ENCODE data around the gene MTMR1.

Gene MTMR1

DNA sequence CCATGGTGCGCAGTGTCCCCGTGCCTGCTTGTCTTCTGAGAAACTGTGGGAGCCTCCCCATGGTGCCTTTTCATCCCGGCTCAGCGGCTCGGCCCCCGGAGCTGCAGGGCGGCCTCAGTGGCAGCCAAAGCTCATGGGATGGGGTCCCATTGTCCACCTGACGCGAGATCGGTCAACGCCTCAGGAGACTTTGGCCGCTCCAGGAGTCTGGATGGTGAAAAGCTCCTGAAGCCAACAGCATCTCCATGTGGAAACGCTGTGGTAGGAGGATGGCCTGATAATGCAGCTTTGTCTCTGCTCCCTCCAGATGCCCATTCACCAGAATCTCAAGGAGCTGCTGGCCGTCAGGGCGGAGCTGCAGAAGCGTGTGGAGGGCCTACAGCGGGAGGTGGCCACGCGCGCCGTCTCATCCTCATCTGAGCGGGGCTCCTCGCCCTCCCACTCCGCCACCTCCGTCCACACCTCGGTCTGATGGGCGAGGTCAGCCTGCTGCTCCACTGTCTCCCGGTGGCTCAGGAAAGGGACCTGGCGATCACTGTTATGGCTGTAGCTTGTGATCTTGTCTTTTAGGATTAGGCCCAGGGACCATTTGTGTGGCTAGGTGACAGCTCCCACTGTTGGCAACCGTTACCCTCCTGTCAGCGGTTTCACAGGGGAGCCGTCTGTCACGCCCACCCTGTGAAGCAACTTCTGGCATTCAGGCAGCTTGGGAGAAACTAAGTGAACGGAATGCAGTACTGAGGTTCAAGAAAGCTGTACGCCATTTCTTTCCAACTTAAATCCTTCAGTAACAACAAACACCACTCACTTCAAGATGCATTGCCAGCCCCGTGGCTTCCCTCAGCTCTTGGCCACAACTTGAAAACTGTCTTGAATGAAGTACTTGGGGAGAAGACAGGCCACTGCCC is 69.3 kb downstream of the MTMR1 start:
- no peak for DNase-seq (ENCODE audit: low read depth in 2 of 2)

DNA sequence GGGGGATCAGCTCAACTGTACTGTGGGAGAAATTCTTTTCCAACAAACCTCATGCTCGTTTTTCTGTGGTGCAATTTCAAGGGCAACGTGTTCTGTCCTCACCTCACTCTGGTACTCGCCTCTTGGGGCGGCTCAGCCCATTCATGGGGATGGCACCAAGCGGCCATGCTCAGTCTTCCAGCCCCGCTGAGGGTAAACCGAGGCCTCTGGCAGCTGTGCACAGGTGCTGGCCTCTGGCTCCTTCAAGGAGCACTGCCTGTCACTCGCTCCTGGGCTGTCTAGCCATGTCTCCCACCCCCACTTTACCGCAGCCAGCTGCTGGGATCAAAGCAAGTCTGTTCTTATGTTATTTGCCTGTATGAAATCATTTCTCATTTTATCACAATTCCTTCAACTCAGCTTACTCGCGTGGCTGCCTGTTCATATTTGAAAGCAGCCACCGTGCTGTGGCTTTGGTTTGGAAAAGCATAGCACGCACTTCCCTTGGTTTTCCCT is 70.2 kb downstream of the MTMR1 start:
- DNase-seq (ENCODE audit: low read depth in 2 of 2) = no peak

DNA sequence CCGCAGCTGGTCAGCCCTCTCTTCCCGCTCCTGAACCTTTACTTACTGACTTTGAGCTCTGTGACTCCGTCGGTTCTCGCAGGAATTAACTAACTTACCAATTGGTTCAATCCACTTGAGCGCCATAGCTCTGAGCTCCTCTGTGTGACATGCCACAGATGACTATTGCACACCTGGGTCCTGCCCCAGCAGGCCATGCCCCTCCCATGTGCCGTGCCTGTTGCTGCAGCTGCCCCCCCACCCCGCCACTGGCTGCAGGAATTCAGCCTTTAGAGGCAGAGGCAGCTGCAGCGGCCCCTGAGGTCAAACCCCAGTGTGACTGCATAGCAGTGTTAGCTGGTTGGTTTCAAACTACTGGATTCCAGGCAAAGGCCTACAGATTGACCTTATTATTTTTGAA is 70.6 kb downstream of the MTMR1 start:
- DNase-seq (ENCODE audit: low read depth in 2 of 2) = no peak

DNA sequence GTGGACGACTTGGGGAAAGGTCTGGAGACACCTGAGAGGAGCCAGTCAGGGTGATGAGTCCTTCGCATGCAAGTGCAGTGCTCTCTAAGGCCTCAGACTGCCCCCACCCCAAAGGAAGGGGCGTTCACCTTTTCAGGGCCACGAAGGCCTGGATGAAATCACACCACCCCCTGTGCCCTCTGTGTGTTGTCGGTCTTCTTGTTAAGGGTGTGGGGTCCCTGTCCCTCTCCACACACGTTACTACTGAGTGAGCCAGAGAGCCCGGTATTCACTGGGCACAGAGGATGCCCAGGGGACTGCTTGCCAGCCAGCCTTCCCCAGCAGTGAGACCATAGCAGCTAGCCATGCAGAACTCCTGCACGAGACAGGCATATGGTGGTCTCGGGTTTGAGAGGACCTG is 72.0 kb downstream of the MTMR1 start:
- no peak for DNase-seq (ENCODE audit: low read depth in 2 of 2)

DNA sequence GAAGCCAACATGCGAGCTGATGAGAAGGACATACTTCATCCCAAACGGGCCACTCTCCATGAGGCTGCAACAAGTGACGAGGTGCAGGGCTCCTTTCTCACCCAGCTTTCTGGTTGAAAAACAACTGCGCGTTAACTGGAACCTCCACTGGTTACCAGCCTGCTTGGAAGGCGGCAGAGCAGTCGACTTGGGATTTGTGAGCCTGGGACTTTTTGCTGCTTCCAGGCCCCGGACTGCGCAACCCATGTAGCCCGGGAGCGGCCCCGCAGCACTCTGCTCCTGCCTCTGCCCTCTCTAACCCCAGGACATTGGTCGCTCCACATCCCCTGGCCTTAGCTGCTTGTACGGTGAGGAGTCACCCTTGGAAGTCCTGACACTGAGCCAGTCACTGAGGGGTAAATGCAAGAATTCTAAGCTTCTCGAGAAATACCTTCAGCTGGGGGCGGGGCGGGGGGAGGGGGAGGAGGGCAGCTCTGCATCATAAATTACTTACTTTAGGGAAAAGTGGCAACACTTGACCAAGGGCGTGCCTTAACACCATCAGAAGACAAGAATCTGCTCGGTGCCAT is 72.7 kb downstream of the MTMR1 start:
- no peak for DNase-seq (ENCODE audit: low read depth in 2 of 2)

DNA sequence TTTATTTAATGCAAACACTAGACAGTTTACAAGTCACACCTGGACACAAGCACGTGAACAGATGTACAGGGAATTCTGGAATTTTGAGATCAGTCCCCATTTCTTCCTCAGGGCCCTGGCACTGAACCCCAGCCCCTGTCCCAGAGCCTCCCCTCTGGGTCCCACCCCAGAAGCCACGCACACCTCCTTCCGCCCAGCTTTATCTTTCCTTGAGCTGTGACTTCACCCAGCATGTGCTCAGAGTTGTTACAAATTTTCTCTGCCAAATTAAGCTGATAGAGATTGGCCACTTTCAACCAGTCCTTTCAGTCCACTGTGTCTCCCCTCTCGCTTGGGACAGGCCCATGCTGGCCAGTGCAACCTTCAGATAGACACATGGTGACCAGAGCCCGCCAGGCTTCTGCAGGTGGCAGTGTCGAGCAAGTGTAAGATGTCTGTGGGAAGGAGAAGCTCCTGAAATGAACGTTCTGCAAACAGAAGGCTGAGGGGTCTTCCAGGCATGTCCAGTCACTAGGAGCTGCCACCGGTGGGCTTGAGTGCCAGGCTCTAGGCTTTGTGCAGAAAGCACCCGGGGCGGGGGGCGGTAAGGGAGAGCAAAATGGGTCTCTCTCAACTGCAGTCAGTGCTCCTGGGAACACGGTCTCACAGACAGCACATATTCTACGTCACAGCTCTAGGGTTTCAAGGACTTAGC is 73.3 kb downstream of the MTMR1 start:
- no peak for DNase-seq (ENCODE audit: low read depth in 2 of 2)

DNA sequence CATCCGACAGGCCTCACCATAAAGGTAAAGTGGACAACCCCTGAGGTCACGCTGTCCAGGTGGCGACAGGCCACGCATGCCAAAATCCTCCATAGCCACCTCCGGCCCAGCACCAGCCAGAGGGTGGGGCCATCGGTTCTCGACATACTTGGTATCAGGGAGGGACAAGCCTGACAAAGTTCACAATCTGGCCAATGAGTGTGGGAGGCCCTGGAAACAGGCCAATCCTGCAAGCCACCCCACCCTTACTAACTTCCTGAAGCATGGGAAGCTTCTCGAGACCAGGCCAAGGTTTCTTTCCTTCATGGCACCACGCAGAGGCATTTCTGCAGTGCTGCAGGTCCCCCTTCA is 73.8 kb downstream of the MTMR1 start:
- DNase-seq (ENCODE audit: low read depth in 2 of 2) = no peak

DNA sequence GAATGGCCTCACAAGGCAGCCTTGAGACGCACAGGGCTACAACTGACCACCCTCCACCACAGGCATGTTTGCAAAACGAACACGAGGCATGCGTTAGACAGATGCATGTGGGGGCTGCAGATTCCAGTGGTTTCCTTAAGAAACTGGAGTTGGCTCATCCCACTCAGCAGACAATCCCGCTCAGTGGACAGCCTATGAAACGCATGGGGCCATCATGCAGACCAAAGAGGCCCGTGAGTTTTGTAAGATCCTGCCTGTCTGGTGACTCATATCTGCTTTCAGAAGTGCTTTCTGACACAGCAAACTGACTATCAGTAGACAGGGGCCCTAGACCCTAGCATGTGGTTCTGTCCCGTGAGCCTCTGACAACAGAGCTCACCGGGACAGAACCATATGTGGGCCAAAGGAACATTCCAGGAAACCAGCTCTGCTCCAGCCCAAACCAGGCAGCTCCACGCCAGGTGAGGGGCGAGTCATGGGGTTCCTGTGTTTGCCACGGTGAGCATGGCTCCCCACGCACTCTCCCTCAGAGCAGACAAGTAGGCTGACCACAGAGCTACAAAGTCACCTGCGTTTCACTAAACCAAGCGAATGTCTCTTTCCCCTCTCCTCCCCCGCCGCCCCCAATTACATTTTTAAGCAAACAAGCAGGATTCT is 74.4 kb downstream of the MTMR1 start:
- DNase-seq (ENCODE audit: low read depth in 2 of 2) = peak; percentile 64 to 72

DNA sequence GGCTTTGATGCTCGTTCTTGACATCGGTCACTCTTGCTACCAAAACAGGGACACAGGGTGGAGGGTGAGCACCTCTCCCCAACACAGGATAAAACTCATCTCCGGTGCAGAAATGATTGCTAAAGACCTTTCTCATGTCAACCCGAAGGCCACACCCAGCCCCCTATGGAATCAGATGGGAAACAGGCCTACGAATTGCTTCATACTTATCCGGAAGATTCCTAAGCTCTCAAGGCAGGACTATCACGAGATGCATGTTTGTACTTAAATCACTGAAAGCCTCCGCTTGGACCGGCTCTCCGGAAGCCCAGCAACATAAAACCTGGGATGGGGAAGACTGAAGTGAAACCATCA is 74.9 kb downstream of the MTMR1 start:
- DNase-seq (ENCODE audit: low read depth in 2 of 2) = no peak

DNA sequence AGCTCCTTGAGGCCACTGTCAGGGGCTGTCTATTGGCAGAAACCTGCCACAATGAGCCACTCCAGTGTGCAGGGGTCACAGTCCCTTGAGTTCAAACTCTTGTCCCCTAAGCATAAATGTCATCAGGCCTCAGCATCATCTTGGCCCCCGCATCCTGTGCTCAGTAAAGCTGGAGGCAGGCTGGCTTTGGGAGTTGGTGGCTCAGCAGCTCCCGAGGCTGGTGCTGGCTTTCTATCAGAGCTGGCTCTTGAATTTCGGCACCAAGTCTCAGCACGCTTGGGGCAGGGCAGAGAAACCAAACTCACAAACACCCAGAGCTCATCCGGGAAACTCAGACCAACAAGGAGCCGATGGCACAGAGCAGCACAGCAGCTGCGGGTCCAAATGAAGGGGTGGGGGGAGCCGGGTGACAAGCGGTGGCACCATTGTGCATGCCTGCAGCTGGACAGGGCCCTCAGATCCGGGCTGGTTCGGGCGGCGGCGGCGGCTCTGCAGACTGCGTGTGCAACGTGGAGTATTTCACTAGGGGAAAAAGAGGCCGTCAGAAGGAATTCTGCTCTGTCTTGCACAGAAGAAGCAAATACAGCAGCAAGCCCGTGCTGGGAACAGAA is 75.5 kb downstream of the MTMR1 start:
- DNase-seq (ENCODE audit: low read depth in 2 of 2) = no peak

DNA sequence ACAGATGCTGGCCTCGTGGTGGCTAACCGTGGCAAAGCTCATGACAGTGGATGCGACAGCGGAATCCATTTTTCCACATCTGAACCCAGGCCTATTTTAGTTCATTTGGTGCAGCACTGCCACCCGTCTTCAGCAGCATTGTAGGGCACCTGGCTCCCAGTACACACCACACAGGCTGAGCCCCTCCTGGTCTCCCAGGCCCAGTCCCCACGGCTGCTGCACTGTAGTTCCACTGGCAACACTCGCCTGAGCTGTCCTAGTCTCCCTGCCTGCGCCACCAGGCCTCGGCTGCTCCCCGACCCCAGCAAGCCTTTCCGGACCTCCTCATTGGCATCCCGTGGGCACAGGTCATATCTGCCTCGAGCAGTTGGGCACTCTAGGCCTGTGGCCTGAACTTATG is 76.2 kb downstream of the MTMR1 start:
- no peak for DNase-seq (ENCODE audit: low read depth in 2 of 2)

DNA sequence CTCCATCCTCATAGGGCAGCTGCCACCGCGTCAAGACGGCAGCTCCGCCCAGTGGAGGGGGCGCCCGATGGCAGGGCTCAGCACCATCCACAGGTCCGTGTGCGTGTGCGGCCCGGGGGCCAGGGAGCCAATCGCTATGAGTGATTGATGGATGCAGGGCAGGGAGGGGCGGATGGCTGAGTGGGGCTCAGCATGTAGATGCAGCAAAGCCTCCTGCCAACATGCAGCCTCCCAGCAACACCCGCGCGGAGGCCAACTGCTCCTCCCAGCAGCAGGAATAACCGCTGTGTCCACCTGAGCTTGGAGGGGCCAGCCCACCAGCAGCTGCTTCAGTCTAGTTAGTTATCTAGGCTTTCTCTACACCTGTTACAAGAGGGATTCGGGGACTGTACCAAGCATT is 77.4 kb downstream of the MTMR1 start:
- DNase-seq (ENCODE audit: low read depth in 2 of 2) = no peak

DNA sequence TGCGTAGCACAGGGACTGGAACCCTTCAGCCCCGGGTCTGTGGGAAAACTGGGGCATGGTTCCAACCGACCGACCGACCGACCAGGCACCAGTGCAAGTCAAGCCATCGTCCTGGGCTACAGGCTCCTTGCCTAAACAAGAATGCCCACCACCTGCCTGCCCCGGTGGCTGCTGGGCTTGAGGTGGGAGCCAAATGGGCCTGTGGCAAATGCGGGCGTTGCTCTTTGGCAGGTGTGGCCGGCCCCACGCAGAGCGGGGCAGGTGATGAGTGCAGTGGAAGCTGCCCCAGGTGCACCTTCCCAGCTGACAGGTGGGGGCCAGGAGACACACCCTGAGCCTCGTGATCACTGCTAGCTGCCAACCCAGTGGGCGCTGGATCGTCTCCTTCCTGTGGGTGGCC is 77.9 kb downstream of the MTMR1 start:
- DNase-seq (ENCODE audit: low read depth in 2 of 2) = no peak

DNA sequence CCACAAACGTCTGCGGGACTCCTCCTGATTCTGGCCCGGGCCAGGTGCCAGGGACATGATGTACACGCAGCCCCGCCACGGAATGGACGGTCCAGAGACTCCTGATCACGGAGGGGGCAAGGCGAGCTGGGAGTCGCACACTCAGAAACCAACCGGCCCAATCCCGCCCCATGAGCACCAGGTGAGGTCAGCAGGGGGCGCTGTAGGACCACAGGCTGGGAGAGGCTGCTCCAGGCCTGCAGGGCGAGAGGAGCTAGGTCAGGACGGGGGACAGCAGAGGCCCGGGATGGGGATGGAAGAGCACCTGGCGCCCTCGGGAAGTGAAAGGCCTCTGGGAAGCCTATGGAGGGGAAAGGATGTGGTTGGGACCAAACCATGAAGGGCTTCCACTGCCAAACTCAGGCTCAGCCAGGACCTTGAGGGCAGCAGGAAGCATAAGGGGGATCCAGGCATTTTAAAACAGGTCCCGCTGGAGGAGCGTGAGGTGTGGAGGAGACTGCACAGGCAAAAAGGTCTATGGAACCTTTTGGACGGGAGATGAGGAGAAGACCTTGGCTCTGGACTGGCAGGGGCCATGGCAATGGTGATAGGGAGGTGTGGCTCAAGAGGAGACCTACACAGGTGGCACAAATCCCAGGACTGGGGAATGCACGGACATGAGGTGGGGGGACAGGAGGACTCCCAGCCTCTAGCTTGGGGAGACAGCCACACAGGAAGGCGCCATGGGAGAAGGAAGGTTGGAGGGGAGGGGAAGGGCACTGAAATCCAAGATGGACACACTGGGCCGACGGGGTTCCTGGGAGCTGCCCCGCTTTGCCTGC is 79.2 kb downstream of the MTMR1 start:
- no peak for DNase-seq (ENCODE audit: low read depth in 2 of 2)

DNA sequence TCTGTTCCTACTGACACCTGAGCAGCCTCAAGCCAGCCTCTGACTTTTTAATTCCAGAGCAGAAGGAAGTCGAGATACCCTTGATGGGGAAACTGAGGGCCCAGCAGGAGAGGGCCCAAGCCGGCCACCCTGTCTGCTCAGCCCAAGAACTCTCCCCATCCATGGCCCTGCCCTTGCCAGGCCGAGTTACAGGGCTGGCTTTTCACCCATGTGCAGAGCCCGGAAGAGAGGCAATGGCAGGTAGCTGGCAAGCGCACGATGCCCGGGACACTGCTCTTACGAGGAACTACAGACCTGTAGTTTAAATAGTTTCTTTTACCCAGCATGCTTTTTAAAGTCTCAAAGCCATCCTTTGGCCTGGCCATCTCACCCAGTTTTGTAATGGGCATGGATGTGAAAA is 79.9 kb downstream of the MTMR1 start:
- DNase-seq (ENCODE audit: low read depth in 2 of 2) = no peak

DNA sequence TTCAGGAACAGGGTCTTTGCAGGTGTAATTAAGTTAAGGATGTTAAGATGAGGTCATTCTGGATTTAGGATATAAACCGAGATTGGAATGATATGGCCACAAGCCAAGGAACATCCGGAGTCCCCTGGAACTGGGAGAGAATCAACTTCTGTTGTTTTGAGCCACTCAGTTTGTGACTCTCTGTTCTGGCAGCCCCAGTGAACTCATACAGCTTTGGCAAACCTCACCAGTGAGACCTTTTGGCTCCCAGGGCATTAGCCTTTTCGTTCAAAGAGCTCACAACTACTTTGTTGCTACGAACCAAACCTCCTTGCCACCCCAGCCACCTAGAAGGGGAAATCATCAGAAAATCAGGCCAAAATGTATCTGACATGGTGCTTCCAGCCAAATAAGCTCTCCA is 80.4 kb downstream of the MTMR1 start:
- DNase-seq (ENCODE audit: low read depth in 2 of 2) = no peak

DNA sequence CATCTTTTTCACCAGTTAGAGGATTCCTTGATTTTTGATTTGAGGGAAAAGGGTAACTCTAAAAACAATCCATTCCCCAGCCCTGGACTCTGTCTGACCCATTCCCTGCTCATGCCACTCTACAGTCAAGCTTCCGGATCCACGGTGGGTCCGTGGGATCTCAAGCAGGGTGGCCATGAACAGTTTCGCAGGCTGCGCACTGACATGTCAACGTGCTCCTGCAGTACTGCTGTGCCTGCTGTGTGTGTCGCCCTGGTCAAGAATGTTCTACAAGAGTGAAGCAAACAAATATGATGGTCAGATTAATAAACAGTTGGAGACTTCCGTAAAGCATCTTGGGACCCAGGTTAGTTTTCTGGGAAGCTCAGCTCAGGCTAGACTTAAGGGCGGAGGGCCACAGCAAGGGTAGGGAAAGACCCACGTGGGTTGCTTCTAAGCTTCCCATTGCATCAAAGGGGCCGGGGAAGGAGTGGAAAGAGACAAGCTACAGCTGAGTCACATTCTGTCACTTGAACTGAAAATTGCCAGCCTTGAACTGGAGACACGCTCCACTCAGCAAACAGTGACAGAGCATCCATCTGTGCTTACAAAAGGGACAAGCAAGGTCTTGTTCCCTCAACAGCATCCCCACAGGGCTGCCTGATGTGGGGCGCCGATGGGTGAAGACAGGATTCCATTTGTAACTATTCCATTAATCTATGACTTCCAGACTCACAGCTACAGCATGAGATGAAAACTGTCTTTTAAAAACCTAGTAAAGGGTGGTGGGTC is 81.8 kb downstream of the MTMR1 start:
- no peak for DNase-seq (ENCODE audit: low read depth in 2 of 2)

DNA sequence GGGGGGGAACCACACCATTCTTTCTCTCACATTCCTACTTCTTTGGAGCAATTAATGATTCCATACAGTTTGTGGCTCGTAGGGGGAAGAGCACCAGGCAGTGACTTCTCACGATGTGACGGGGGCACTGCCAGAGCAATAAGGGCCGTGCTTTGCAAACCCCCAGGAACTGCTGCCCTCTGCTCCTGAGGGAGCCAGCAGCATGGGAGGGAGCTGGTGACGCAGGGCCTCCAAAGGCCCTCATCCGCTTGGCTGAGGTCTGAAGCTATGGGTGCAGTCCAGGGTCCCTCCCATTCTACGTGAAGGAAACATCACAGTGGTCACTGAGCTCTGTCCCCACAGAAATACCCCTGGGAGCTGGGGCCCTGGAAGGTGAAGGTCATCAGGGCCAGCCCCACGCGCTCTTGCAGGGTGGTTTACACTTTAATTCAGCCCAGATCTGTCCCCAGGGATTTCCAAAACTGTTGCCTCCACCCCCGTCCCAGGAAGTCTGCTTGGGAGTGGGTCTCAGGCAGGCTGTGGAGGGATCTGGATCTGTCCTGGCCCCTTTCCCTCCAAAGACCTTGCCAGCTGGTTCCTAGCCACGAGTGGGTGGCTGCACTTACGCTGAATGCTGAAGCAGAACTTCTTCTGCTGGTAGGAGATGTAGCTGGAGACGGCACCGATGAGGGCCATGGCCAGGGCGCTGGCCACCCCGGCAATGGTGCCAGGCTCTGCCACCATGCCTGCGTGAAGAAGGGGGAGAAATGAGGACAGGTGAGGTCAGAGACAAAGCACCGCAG is 82.6 kb downstream of the MTMR1 start:
- DNase-seq (ENCODE audit: low read depth in 2 of 2) = no peak

DNA sequence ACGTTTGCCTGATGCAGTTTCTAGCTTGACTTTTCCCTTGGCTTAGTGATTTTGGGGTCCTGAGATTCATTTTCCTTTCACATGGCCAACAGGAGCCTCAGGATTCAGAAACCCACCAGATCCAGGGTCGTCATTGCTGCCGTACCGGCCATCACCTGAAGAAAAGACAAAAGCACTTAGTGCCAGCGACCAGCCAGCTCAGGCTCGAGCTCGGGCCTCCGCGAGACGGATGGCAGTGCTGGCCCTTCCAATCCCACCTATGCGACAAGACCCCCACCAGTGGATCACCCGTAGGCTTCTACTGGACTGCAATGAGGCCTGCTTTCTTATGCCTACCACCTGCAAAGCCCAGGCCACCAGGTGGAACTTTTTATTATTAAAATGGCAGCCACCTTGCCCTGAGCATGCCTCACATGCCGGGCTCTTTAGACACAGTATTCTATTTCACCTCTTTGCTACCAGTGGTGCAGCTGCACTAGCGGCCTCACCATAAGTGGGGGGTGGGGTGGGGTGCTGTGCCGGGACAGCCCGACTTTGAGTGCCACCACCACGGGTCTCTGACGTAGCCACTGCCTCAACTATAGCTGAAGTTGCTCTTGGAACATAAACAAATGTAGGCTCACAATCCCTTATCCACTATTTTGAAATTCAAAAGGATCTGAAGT is 84.3 kb downstream of the MTMR1 start:
- DNase-seq (ENCODE audit: low read depth in 2 of 2) = no peak

Data from fibroblast of skin of left biceps (primary cell).